HG03039 (cell line): ENCODE results near the gene REXO1.

Experiments
- ATAC-seq: cut with Tn5 transposase; IDR thresholded peaks from one replicate; pipeline ENCODE4 v1.9.1; 2021; ENCODE audit warnings: mild to moderate bottlenecking, moderate library complexity; ENCODE audit not compliant: unreplicated experiment

The REXO1 gene

GRCh38 chr19:1794424-1795172 is 53.7 kb downstream of the REXO1 start:
- no peak for ATAC-seq

DNA sequence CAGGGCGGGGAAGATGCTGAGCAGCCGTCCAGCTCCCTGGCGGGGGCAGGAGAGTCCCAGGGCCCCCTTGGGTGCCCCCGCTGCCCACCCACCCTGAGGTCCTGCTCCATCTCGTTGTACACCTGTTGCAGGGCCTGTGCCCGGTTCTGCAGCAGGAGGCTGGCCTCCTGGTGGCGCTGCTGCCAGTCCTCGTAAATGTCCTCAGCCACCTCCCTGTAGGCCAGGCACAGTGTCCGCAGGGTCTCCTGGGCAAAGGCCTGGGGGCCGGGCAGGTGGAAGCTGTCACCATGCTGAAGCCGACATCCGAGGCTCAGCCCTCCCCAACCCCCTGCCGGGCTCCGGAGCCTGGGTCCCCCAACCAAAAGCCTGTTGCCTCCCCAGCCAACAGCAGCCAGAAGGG is 56.4 kb downstream of the REXO1 start:
- no peak for ATAC-seq

GRCh38 chr19:1790054-1790792 is 58.1 kb downstream of the REXO1 start:
- ATAC-seq = no peak

GRCh38 chr19:1789261-1790041 is 58.8 kb downstream of the REXO1 start:
- ATAC-seq = no peak

DNA sequence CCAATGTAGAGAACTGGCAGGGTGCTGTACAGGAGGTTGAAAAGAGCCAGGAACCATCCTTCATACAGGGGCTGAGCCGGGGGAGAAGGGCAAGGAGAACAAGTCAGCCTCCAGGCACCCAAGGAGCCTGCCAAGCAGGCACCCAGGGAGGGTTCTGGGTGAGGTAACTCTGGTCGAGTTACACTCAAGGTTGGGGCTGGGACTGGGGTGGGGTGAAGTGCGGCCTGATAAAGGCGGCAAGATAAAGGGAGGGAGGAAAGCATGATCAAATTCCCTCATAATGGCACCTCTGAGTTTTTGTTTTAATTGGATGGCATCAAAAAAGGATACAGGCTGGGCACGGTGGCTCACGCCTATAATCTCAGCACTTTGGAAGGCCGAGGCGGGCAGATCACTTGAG is 61.2 kb downstream of the REXO1 start:
- no peak for ATAC-seq

- no peak for ATAC-seq
Measured at GRCh38 chr19:1786668-1787067, 61.6 kb downstream of the REXO1 start.

DNA sequence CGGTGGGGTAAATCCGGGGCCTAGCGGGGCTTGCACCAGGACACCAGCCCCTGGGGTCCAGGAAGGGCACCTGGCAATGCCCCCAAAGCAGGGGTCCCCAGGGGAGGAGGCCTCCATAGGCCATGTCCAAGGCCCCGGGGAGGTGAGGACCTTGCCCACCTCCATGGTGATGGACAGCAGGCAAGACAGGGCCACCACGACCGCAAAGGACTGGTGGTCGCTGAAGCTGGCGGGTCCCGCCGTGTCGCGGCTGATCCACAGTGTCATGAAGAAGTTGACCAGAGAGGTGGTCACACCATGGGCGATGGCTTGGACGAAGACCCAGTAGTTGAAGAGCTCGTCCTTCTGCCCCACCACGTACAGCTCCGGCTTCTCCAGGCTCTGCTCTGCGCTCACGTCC is 63.0 kb downstream of the REXO1 start:
- ATAC-seq = no peak

DNA sequence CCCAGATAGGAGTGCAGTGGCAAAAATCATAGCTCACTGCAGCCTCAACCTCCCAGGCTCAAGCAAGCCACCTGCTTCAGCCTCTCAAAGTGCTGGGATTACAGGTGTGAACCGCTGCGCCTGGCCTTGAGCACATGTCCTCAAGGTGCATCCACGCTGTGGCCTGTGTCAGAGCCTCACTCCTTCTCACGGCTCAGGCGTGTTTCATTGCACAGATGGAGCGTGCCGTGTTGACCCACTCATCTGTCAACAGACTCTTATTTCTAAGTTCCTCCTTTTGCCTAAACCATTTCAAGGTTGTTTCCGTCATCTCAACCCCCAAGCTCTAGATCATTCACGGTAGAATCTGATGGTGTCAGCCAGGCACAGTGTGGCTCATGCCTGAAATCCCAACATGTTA is 64.4 kb downstream of the REXO1 start:
- no peak for ATAC-seq

GRCh38 chr19:1783354-1783753 is 64.9 kb downstream of the REXO1 start:
- no peak for ATAC-seq

DNA sequence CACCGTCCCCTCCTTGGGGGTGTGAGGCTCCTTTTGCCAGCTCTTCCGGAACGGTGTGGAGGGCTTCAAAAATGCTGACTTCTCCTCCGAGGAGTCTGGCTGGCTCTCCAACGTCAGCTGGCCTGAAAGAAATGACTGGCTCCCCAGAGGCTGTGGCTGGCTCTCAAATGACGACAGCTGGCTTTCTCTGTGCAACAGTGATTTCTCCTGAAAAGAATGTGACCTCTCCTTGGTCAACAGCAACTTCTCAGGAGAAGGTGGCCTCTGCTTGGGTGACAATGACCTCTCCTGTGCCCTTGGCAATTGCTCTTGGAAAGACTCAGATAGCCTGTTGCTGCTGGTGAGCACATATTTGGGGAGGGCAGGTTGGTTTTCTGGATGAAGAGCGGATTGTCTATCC is 65.8 kb downstream of the REXO1 start:
- ATAC-seq = no peak

GRCh38 chr19:1780272-1780958 is 67.9 kb downstream of the REXO1 start:
- ATAC-seq = no peak

DNA sequence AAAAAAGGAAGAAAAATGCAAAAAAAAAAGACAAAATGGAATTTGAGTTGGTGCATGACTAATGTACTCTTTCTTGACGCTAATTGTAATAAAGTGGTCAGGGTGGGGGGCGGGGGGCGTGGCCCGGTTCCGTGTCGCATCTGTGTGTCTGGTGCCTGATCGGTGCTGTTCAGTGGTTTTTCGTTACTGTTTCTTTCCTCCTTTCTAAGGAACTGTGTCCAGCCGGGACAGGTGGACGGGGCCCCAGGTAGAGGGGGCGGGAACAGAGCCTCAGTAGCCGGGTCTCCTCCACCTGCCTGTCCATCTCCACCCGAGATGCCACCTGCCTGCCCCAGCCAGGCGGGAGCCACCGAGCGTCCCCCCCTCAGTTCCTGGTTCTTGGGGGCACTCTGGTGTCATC is 68.7 kb downstream of the REXO1 start:
- no peak for ATAC-seq

GRCh38 chr19:1777149-1777548 is 71.1 kb downstream of the REXO1 start:
- no peak for ATAC-seq

DNA sequence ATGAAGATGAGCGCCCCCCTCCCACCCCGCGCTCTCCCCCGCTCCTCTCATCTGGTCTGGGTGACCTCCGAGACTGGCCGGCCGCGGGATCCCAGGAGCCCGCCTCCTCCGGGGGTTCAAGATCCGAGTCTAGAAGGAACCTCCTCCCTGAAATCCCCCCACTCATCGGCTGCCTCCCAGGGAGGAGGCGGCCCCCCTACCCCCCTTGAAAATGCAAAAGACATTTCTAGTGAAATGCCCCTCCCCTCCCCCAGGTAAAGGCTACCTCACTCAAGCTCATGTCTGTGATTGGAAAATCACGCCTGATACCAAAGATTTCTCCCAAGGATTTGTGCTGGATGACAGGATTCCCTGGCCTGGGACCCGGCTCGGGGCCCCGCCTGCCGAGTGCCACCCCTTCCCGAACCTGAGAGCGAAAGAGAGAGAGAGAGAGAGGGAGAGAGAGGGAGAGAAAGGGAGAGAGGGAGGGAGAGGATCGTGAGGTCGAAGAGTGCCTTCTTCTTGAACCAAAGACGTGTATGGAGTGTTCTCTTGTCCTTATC is 71.6 kb downstream of the REXO1 start:
- no peak for ATAC-seq

- ATAC-seq = no peak
Measured at GRCh38 chr19:1775951-1776605, 72.2 kb downstream of the REXO1 start.

- no peak for ATAC-seq
Measured at GRCh38 chr19:1774989-1775772, 73.1 kb downstream of the REXO1 start.

DNA sequence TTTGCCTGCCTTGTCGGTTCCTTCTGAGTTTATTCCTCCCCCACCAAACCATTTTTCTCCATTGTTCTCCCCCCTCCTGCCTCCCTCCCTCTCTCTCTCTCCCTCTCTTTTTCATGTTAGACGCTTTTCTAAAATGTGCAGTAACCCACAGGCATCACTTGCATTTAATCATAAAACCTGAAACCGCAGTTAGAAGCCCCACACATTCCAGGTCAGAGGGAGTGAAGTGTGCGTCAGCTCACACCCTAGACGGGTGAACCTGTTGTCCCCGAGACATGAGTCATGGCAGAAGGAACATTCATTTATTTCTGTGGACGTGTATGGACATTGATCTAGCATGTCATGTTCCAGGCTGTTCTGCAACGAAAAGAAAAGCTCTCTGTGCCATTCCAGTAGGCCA is 75.1 kb downstream of the REXO1 start:
- ATAC-seq = no peak

- ATAC-seq = no peak
Measured at GRCh38 chr19:1770866-1771576, 77.3 kb downstream of the REXO1 start.

- no peak for ATAC-seq
Measured at GRCh38 chr19:1769645-1769985, 78.7 kb downstream of the REXO1 start.
